PC-3 (cell line): ENCODE measurements around the gene CFAP20DC.

Source experiments
- CTCF ChIP-seq: fragments of 300-600 bp; sonication (generic); conservative IDR thresholded peaks from 2 replicates; pipeline ENCODE4 v1.5.1; 2017; ENCODE audit warnings: antibody characterized with exemption, low read depth, mild to moderate bottlenecking, low read length
- EZH2 ChIP-seq: fragments of 300-600 bp; sonication (generic); IDR thresholded peaks from one replicate; pipeline ENCODE4 v1.6.1; 2017; ENCODE audit warnings: antibody characterized with exemption, mild to moderate bottlenecking, low read length; ENCODE audit not compliant: unreplicated experiment

GRCh38 chr3:58779934-58780333 lies 269.9 kb downstream of the CFAP20DC start:
- no peak for TF ChIP-seq EZH2
- TF ChIP-seq CTCF, result no peak
